HepG2 (cell line): ENCODE results near the gene TBC1D16. TPM values are rescaled to one million over a fixed set of nuclear protein-coding genes. Genes with fewer than 3 reads are reported as not detected.

Experiments used
- AGO1 ChIP-seq: fragments of 200-400 bp; formaldehyde crosslinking; IDR thresholded peaks from 2 replicates; pipeline ENCODE4 v1.6.1; 2017; ENCODE audit warnings: mild to moderate bottlenecking, low read depth, low read length, moderate library complexity; ENCODE audit not compliant: poor library complexity, severe bottlenecking
- ELF3 ChIP-seq: IDR thresholded peaks from 2 replicates; pipeline ENCODE4 v1.6.1; 2016; ENCODE audit warnings: missing genetic modification reagents, missing compliant biosample characterization
- ELF4 ChIP-seq: sonication (generic); formaldehyde crosslinking; IDR thresholded peaks from 2 replicates; pipeline ENCODE4 v1.5.0; 2020; ENCODE audit warnings: missing genetic modification reagents, mild to moderate bottlenecking, moderate library complexity, borderline replicate concordance
- FOXM1 ChIP-seq: sonication (generic); formaldehyde crosslinking; IDR thresholded peaks from 2 replicates; pipeline ENCODE4 v1.5.0; 2020; ENCODE audit warnings: missing genetic modification reagents
- GLI4 ChIP-seq: sonication (generic); formaldehyde crosslinking; IDR thresholded peaks from 2 replicates; pipeline ENCODE4 v1.5.1; 2020; ENCODE audit warnings: missing genetic modification reagents, mild to moderate bottlenecking, moderate library complexity, borderline replicate concordance
- KLF15 ChIP-seq: sonication (generic); formaldehyde crosslinking; IDR thresholded peaks from 2 replicates; pipeline ENCODE4 v1.8.1; 2023; ENCODE audit warnings: borderline replicate concordance, mild to moderate bottlenecking, inconsistent platforms, missing genetic modification reagents, mixed read lengths
- NKX3-1 ChIP-seq: sonication (generic); formaldehyde crosslinking; IDR thresholded peaks from 2 replicates; pipeline ENCODE4 v1.5.0; 2020; ENCODE audit warnings: missing genetic modification reagents
- NR3C1 ChIP-seq: sonication (generic); formaldehyde crosslinking; IDR thresholded peaks from 2 replicates; pipeline ENCODE4 v1.4.0; 2020; ENCODE audit warnings: missing genetic modification reagents
- U2AF2 ChIP-seq: fragments of 200-400 bp; formaldehyde crosslinking; IDR thresholded peaks from 2 replicates; pipeline ENCODE4 v1.6.1; 2017; ENCODE audit warnings: low read depth, mild to moderate bottlenecking, low read length
- ZBTB21 ChIP-seq: sonication (generic); formaldehyde crosslinking; IDR thresholded peaks from 2 replicates; pipeline ENCODE4 v1.4.0; 2020; ENCODE audit warnings: missing genetic modification reagents
- ZNF124 ChIP-seq: sonication (generic); formaldehyde crosslinking; IDR thresholded peaks from 2 replicates; pipeline ENCODE4 v1.4.0; 2020; ENCODE audit warnings: missing genetic modification reagents
- ZNF180 ChIP-seq: sonication (generic); formaldehyde crosslinking; IDR thresholded peaks from 2 replicates; pipeline ENCODE4 v1.4.0; 2020; ENCODE audit warnings: low read depth, missing genetic modification reagents, borderline replicate concordance
- ZNF207 ChIP-seq: fragments of 450-650 bp; IDR thresholded peaks from 2 replicates; pipeline ENCODE4 v1.6.1; 2016; ENCODE audit warnings: antibody characterized with exemption, borderline replicate concordance
- ZNF225 ChIP-seq: sonication (generic); formaldehyde crosslinking; IDR thresholded peaks from 2 replicates; pipeline ENCODE4 v1.4.0; 2020; ENCODE audit warnings: mild to moderate bottlenecking, missing genetic modification reagents
- ZNF318 ChIP-seq: sonication (generic); formaldehyde crosslinking; IDR thresholded peaks from 2 replicates; pipeline ENCODE4 v1.4.0; 2020; ENCODE audit warnings: mild to moderate bottlenecking, missing genetic modification reagents
- ZNF333 ChIP-seq: sonication (generic); formaldehyde crosslinking; IDR thresholded peaks from 2 replicates; pipeline ENCODE4 v1.4.0; 2020; ENCODE audit warnings: mild to moderate bottlenecking, missing genetic modification reagents, borderline replicate concordance
- ZNF710 ChIP-seq: sonication (generic); formaldehyde crosslinking; IDR thresholded peaks from 2 replicates; pipeline ENCODE4 v1.5.0; 2020; ENCODE audit warnings: mild to moderate bottlenecking, missing genetic modification reagents, borderline replicate concordance
- ZNF775 ChIP-seq: sonication (generic); formaldehyde crosslinking; IDR thresholded peaks from 2 replicates; pipeline ENCODE4 v1.4.0; 2020; ENCODE audit warnings: missing genetic modification reagents, mild to moderate bottlenecking, moderate library complexity, borderline replicate concordance
- polyA plus RNA-seq, 8 experiments: library from polyadenylated mRNA; depleted of rRNA in 3 of 8; stranded (reverse) in 7 of 8; unstranded in 1 of 8; fragments of >200 nt; fragmentation: Illumina TruSeq in 4 of 8; extraction: Trizol in 4 of 8; gene quantifications; 2 replicates each; pipeline versions ENCODE4 v1.2.1 to v1.2.3, GENCODE V29; 2011 to 2016; ENCODE audit warnings: low read depth in 4 of 8, missing spikeins in 1 of 8, mixed read lengths in 1 of 8; ENCODE audit not compliant: insufficient read depth in 1 of 8
- total RNA-seq, 5 experiments: library from RNA; depleted of rRNA; stranded (reverse); fragments of >200 nt; fragmentation: Illumina TruSeq; extraction: Trizol; gene quantifications; 2 replicates each; pipeline ENCODE4 v1.2.3, GENCODE V29; 2016; ENCODE audit warnings: low read depth in 1 of 5

Gene TBC1D16
- total and polyA plus RNA-seq, 2 of the 13 experiments (the other 11 are each of a cell fraction or from before 2014, with no cell fraction given): 14.9 to 24.9 TPM

GRCh38 chr17:80035937-80036714 lies 454 bp upstream of the TBC1D16 start, which contains the start of gene CCDC40 (continued):
- TF ChIP-seq ZNF318 (CRISPR knock-in tag): no peak
- no peak for TF ChIP-seq ZNF180 (CRISPR knock-in tag)
- no peak for TF ChIP-seq ZBTB21 (CRISPR knock-in tag)
- no peak for TF ChIP-seq ELF4 (CRISPR knock-in tag)
- TF ChIP-seq ZNF124 (CRISPR knock-in tag): peak; percentile 23; the same call in 1 of the 2 replicates
- peak; percentile 43; the same call in 1 of the 2 replicates for TF ChIP-seq ELF3 (CRISPR knock-in tag)
- 0 out of 2 replicates have a peak, but pooled peaks have one; percentile 50 for TF ChIP-seq ZNF710
- TF ChIP-seq ZNF775 (CRISPR knock-in tag): no peak
- TF ChIP-seq ZNF225 (CRISPR knock-in tag): no peak
- TF ChIP-seq AGO1: no peak
- no peak for TF ChIP-seq NKX3-1 (CRISPR knock-in tag)
- no peak for TF ChIP-seq NR3C1 (CRISPR knock-in tag)
- no peak for TF ChIP-seq GLI4 (CRISPR knock-in tag)
- peak; percentile 17; the same call in 1 of the 2 replicates for TF ChIP-seq U2AF2
- TF ChIP-seq KLF15 (CRISPR knock-in tag): peak; percentile 31; the same call in 1 of the 2 replicates
- no peak for TF ChIP-seq ZNF207
- peak; percentile 74; the same call in 1 of the 2 replicates for TF ChIP-seq ZNF333
- TF ChIP-seq FOXM1 (CRISPR knock-in tag): peak; percentile 73; the same call in 1 of the 2 replicates
